Measurements from ENCODE around the gene PRDM16. TPM values are rescaled to one million over a fixed set of nuclear protein-coding genes. Genes with fewer than 3 reads are reported as not detected.

Gene PRDM16
- total RNA-seq, 2 donors from 2014 or later = 0.79 to 6.1 TPM

- intact Hi-C loops (cut with DNase I) = no loop called here
- H3K27me3 ChIP-seq = no peaks in the 10 kb centered on the region
- DNase-seq = no peak
- H3K9ac ChIP-seq (ENCODE audit: low read depth in 2 of 2, low read length in 2 of 2) = no peak overlapping the region
- no peak for TF ChIP-seq CTCF (IDR thresholded peaks at IDR 0.05)
- H3K36me3 ChIP-seq = no peaks in the 10 kb centered on the region
- H3K4me3 ChIP-seq = no peak overlapping the region
- H3K27ac ChIP-seq = no peak overlapping the region
- no peaks in the 10 kb centered on the region for H3K4me1 ChIP-seq
- no peaks in the 10 kb centered on the region for H3K9me3 ChIP-seq
Measured at GRCh38 chr1:3026581-3027391, 42.2 kb upstream of the PRDM16 start.

- no peak for DNase-seq
- no peaks in the 10 kb centered on the region for H3K36me3 ChIP-seq
- H3K4me3 ChIP-seq = no peak overlapping the region
- no peak overlapping the region for H3K9ac ChIP-seq (ENCODE audit: low read depth in 2 of 2, low read length in 2 of 2)
- intact Hi-C loops (cut with DNase I) = no loop called here
- no peak for TF ChIP-seq CTCF (IDR thresholded peaks at IDR 0.05)
- H3K27ac ChIP-seq = no peak overlapping the region
- H3K9me3 ChIP-seq = no peaks in the 10 kb centered on the region
- H3K27me3 ChIP-seq = no peaks in the 10 kb centered on the region
- H3K4me1 ChIP-seq = no peaks in the 10 kb centered on the region
Measured at GRCh38 chr1:3027611-3028371, 41.2 kb upstream of the PRDM16 start.

GRCh38 chr1:3028531-3029282 lies 40.3 kb upstream of the PRDM16 start:
- Histone ChIP-seq H3K27me3 (no peaks in the 10 kb centered on the region), H3K36me3 (no peaks in the 10 kb centered on the region), H3K27ac (no peak overlapping the region), H3K4me1 (no peaks in the 10 kb centered on the region), H3K4me3 (no peak overlapping the region), H3K9me3 (no peaks in the 10 kb centered on the region), H3K9ac (ENCODE audit: low read depth in 2 of 2, low read length in 2 of 2) (no peak overlapping the region)
- DNase-seq = no peak
- TF ChIP-seq CTCF (IDR thresholded peaks at IDR 0.05) = no peak
- intact Hi-C loops (cut with DNase I) = no loop called here

GRCh38 chr1:3029481-3029961 lies 39.5 kb upstream of the PRDM16 start:
- TF ChIP-seq CTCF (IDR thresholded peaks at IDR 0.05) = no peak
- H3K9me3 ChIP-seq = no peaks in the 10 kb centered on the region
- intact Hi-C loops (cut with DNase I) = no loop called here
- H3K9ac ChIP-seq (ENCODE audit: low read depth in 2 of 2, low read length in 2 of 2) = no peak overlapping the region
- no peaks in the 10 kb centered on the region for H3K36me3 ChIP-seq
- no peak overlapping the region for H3K4me3 ChIP-seq
- no peak for DNase-seq
- no peaks in the 10 kb centered on the region for H3K27me3 ChIP-seq
- no peak overlapping the region for H3K27ac ChIP-seq
- no peaks in the 10 kb centered on the region for H3K4me1 ChIP-seq

GRCh38 chr1:3029991-3030662 lies 38.9 kb upstream of the PRDM16 start:
- no peaks in the 10 kb centered on the region for H3K4me1 ChIP-seq
- DNase-seq = no peak
- H3K27ac ChIP-seq = no peak overlapping the region
- H3K36me3 ChIP-seq = no peaks in the 10 kb centered on the region
- intact Hi-C loops (cut with DNase I) = no loop called here
- H3K9me3 ChIP-seq = no peaks in the 10 kb centered on the region
- H3K27me3 ChIP-seq = no peaks in the 10 kb centered on the region
- no peak overlapping the region for H3K4me3 ChIP-seq
- H3K9ac ChIP-seq (ENCODE audit: low read depth in 2 of 2, low read length in 2 of 2) = no peak overlapping the region
- TF ChIP-seq CTCF (IDR thresholded peaks at IDR 0.05) = no peak

Measured in colonic mucosa (tissue), 4 donors.